Measurements from ENCODE around the gene SCPEP1.

- TF ChIP-seq CTCF (IDR thresholded peaks at IDR 0.05): no peak
- TF ChIP-seq EP300 (IDR thresholded peaks at IDR 0.05; ENCODE audit: low read depth): no peak
- TF ChIP-seq POLR2A (IDR thresholded peaks at IDR 0.05): no peak
Observed at GRCh38 chr17:57033296-57033695, 55.4 kb downstream of the SCPEP1 start.

Data from transverse colon (tissue), 3 donors.